GM19372 (cell line): ENCODE measurements around the gene SUSD6.

Experiments used
- ATAC-seq: cut with Tn5 transposase; IDR thresholded peaks from one replicate; pipeline ENCODE4 v1.9.1; 2021; ENCODE audit warnings: mild to moderate bottlenecking, low read depth, moderate library complexity; ENCODE audit not compliant: unreplicated experiment

The SUSD6 gene

GRCh38 chr14:69611172-69612013 lies at the start of gene SUSD6:
SUSD6 (plus strand) TSS chr14:69611596; CDS start chr14:69658593, 46,997 bp downstream.
- peak; percentile 57 for ATAC-seq

GRCh38 chr14:69561893-69562292 lies 49.5 kb upstream of the SUSD6 start:
- no peak for ATAC-seq

- ATAC-seq, result no peak
Observed at GRCh38 chr14:69567563-69567962, 43.8 kb upstream of the SUSD6 start.

GRCh38 chr14:69569859-69570258 lies 41.5 kb upstream of the SUSD6 start:
- ATAC-seq, result no peak

GRCh38 chr14:69570836-69571330 lies 40.5 kb upstream of the SUSD6 start:
- ATAC-seq, result no peak

- no peak for ATAC-seq
Observed at GRCh38 chr14:69571449-69572029, 39.9 kb upstream of the SUSD6 start.

GRCh38 chr14:69572030-69572840 lies 39.2 kb upstream of the SUSD6 start:
- ATAC-seq, result no peak

- no peak for ATAC-seq
Observed at GRCh38 chr14:69572841-69573135, 38.6 kb upstream of the SUSD6 start.

- ATAC-seq, result no peak
Observed at GRCh38 chr14:69573205-69573830, 38.1 kb upstream of the SUSD6 start.

- no peak for ATAC-seq
Observed at GRCh38 chr14:69573831-69574262, 37.5 kb upstream of the SUSD6 start.

- no peak for ATAC-seq
Observed at GRCh38 chr14:69574263-69574953, 37.0 kb upstream of the SUSD6 start, which contains the start of gene CCDC177. CCDC177 (minus strand) TSS chr14:69574871; CDS start chr14:69573622, 1,249 bp downstream.

- no peak for ATAC-seq
Observed at GRCh38 chr14:69574954-69575295, 36.5 kb upstream of the SUSD6 start.

GRCh38 chr14:69579476-69579875 lies 31.9 kb upstream of the SUSD6 start:
- no peak for ATAC-seq

- ATAC-seq, result no peak
Observed at GRCh38 chr14:69580009-69580577, 31.3 kb upstream of the SUSD6 start.

GRCh38 chr14:69581316-69581935 lies 30.0 kb upstream of the SUSD6 start:
- ATAC-seq, result no peak

- ATAC-seq, result no peak
Observed at GRCh38 chr14:69582212-69582611, 29.2 kb upstream of the SUSD6 start.

- ATAC-seq, result no peak
Observed at GRCh38 chr14:69582829-69583228, 28.6 kb upstream of the SUSD6 start.

GRCh38 chr14:69584389-69584788 lies 27.0 kb upstream of the SUSD6 start:
- no peak for ATAC-seq

- no peak for ATAC-seq
Observed at GRCh38 chr14:69586404-69586803, 25.0 kb upstream of the SUSD6 start.
